HuH-7.5 (cell line): ENCODE measurements around the gene CXCL11.
"Not testable (repeated sequence)": the region's sequence is repeated elsewhere in the genome, so short reads cannot be mapped to it uniquely, and the experiment has no call there.

ENCODE experiments used
- DNase-seq: peaks from one replicate; pipeline ENCODE4 v3.0.0; 2011; ENCODE audit warnings: low spot score

CXCL11 gene

DNA sequence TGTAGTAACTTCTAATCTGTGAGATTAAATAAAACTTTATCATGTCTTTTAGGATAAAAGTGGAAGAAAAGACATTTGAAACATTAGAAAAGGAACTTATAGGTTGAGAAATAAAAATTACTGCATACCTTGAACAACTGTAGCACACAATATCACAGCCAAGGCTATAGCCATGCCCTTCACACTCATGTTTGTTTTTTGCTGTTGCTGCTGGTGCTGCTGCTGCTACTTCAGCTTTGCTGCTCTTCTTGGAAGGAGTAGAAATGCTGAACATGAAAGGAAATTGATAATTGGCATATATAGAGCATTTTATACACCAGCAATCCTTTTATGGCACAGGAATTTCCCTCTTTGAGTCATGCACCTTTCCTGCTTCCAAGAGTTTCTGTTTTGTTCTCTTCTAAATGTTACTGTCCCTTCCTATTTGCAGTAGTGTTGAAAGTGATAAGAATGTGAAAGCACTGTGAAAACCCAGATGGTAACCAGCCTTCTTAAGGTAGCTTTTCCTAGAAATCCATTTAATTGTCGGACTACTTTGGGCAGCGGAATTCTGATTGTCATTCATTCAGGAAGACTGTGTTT is at the start of gene CXCL11:
Gene CXCL11 (minus strand): TSS at position 272 of the 582 bp plus-strand sequence. CDS start 83 bp downstream, at position 189.
- DNase-seq = no peak

DNA sequence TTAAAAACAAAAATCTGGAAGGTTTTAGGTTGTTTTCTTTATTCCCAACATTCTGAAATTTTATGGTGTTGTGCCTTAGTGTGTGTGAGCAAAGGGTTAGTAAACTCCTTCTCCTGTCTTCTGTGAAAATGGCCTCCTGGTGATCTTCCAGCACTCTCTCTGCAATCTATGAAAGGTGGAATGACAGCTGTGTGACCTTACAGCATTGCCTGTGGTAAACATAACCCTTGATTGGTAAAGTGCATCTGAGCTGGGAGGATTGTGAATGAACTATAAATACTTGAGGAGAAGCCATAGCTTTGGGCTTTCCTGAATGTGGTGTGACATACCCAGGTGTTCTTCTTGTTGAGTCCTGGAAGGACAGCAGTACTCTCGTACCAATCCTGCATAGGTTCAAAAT is 48.7 kb upstream of the CXCL11 start:
- DNase-seq = no peak

DNA sequence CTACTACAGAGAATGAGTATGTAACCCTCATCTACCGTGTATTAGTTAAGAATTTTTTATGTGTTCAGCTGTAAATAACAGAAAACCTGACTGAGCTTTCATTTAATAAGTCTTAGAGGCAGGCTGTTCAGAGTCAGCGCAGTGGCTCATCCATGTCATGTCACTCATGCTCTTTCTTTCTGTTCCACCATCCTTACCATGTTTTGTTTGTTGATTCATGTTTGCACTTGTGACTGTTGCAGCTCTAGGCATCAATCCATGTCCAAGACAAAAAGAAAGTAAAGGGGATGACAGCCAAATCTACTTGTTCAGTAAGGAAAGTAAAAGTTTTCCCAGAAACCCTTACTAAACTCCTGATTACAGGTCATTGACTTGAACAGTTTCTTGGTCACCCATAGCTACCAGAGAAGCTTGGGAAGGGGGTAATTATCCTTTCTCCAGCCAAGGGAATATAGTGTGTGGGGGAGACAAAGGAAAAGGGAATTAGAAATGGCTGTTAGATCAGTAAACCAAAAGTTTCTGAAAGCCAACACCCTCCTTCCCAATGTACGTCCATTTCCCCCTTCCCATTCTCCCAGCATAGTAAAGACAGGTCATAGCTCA is 47.6 kb upstream of the CXCL11 start:
- DNase-seq = no peak

DNA sequence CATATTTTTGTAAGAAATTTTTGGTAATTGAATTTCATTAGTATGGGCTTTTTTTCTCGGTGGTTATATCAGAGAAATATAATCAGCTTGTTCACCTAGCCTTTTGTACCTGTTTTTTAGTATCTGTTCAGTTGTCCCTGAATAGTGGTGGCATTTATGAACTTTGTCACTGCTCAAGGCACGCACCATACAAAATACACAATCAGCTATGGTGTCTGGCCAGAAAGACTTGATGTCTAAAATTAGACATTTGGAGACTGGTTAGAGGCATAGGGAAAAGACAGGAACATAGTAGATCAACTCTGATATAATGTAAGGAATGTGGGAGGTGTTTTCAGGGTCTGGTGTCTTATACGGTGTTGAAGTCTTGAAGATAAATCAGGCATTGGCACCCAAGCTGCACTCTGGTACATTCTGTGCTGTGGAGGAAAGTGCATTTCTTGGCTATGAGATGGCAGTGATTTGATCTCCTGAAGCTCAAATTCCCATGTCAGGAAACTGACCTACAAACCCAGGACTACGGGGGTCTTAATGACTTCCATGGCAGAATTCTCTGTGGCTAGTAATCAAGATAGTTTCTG is 42.3 kb upstream of the CXCL11 start:
- DNase-seq = no peak

DNA sequence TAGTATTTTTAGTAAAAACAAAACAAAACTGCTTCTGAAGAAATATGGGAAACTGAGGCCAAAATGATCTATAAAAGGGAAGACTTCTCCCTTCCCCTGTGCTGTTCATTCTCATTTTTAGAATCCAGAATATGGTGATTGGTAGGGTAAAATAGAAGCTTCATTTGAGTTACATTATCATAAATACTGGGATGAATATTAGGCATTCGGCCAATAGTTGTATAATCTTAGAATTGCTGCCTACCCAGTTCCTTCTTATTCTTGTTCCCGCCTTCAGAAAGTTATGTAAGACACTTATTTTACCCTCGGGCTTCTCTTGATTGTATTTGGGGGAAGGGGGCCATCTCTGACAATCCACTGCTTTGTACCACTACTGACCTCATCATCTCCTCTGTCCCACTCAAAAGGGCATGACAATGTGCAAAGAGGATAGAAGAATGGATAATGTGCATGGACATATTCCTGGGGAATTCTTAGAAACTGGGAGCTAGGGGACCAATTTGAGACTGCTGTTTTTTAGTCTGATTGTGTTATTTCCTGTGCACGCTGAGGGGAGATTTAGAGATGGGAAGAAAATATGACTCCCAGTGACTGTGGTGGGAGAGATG is 39.2 kb upstream of the CXCL11 start:
- no peak for DNase-seq

DNA sequence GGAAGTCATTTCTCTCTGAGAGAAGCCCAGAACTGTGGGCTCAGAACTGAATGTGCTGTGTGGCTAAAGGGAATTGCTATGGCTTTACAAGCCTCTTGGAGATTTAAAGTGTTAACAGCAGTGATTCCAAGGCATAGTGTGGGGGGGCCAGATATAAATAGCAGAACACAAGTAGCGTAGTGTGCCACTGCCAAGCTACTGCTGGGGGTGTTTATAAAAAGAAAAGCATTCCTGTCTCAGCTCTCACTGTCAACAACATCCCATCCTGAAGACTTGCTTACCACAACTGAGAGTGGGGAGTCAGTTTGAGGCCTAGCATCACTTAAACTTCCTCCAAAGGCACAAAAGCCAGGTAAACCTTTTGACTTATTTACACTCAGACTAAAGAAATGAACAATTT is 38.6 kb upstream of the CXCL11 start, which contains the start of gene ART3:
Gene ART3 (plus strand): TSS at position 242 of the 400 bp plus-strand sequence. CDS start 1,181 bp downstream, outside the sequence.
- no peak for DNase-seq

DNA sequence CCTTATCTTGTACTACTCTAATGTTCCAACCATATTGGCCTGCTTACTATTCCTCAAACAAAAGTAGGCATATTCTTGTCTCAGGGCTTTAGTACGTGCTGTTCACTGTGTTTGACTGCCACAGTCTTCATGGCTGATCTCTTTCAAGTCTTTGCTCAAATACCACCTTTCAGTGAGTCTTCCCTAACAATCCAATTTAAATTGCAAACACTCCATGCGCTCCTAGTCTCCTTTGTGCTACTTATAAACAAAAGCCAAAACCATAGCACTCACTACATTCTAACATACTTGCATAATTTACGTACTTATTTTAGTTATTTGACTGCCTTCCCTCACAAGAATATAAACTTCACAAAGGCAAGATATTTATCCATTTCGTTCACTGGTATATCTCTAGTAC is 36.9 kb upstream of the CXCL11 start:
- no peak for DNase-seq

DNA sequence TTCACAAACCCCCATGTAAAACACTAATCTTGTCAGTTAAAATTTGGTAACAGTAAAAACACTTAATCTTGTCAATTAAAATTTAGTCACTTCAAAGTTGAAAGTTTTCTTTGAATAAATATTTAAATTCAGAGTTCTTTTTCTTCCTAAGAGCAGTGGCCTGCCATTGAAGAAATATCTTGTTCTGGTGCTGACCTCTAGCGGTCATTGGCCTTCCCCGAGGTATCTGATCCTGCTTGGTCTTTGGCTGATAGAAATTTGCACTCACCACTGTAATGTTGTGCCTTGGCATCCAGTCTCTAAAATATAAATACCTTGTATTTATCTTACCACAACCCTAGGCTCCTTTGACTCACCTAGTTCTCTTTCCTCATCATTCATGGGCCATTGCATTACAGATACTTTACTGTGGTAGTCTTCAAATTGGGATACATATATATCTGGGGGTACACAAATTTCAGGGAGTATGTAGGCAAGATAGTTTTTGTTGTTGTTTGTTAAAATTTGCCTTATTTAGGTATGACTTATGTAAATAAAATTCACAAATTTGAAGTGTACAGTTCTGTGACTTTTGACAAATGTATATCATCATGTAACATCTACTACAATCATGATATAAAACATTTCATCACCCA is 31.9 kb upstream of the CXCL11 start:
- DNase-seq = peak; percentile 33

DNA sequence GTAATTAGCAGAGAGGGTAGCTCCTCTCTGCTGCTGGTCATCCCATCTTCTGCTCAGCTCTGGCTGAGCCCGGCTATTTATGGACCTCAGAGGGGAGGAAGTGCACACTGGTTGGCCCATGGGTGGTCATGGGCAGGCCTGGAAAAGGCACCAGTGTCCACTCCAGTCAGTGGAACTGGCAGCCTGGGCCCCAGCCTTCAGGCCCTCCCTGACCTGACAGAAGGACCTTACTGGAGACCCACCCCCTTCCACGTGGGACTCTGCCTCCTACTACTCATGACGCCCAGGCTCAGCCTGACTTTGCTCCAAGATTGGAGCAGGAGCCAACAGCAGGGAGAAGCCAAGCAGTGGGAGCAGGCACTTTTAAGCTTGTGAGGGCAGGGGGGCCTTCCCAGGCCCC is 30.7 kb upstream of the CXCL11 start:
- no peak for DNase-seq

DNA sequence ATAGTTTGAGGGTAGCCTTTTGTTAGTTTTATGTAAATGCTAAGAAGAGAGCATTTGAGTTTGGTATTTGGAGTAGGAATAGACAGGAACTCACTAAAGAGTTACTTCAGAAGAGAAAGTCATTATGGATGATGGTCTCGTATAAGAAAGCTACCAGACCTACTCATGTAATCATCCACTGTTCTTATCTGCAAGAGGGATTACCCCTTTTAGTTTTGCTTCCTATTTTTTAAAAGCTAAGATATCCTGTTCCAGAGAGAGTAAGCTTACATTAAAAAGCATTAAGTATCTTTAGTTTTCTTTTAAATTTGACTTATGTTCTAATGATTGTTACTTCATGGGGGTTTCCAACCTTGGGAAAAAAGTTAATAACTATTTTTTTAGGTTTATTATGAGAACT is 26.1 kb upstream of the CXCL11 start:
- no peak for DNase-seq

DNA sequence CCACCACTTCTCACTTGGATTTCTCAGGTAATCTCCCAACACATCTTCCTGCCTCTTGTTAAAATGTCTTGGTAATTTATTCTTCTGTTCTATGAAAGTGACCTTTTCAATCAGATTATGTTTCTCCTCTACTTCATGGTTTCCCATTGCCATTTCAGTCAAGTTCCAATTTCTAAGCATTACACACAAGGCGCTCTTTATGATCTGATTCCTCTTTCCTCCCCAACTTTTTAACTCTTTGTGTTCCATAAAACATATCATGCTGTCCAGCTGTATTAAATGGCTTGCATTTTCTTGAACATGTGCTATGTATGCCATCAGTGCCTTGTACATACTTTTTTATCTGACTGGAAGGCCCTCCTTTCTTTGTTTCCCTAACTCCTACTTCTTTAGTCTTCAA is 25.6 kb upstream of the CXCL11 start:
- no peak for DNase-seq

DNA sequence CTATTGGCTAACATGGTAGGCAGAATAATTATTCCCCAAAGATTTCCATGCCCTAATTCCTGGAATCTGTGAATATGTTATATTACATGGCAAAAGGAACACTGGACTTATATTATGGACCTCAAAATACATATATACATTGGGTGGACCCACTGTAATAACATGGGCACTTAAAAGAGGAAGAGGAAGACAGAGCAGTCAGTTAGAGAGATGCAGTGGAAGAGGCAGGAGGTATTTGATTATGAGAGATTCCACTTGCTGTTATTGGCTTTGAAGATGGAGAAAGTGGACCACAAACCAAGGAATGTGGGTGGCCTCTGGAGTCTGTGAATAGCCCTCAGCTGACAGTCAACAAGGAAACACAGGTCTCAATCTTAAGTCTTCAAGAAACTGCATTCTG is 24.6 kb upstream of the CXCL11 start:
- no peak for DNase-seq

DNA sequence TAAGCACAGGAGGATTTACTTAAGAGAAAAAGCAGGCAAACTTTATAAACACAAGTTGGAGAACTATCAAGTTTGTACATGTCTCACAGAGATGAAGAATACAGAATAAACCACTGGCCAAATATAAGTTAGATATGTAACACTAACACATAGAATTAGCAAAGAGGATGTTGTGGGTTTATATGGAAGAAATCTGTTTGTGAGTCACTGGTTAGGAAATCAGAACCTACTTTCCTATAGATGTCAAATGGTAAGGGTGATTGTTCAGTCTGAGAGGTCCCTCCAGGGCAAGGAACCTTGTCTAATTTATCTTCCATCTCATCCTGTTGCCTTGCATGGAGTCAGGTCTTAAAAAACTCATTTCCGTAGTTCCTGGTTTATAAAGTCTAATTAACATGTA is 23.9 kb upstream of the CXCL11 start:
- DNase-seq = no peak

DNA sequence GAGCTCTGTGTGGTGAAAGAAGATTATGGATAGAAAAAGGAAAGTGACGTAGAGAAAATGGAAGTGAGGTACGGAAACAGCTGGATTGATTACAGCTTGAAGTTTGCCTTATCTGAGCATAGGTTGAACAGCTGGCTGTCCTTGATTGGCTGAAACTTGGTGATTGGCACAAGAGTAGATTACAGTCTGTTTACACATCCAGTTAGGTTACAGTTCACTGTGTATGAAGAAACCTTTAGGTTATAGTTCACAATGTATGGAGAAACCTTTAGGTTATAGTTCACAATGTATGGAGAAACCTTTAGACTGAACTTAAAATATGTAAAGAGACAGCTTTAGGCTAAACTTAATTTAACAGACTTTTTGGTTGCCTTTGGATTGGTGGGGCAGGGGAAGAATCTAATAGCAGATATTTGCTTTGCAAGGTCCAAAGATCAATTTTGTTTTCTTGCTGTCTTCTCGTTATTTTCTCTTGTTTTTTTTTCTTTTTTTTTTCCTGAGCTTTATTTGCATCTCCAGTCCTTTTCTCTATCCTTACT is 23.1 kb upstream of the CXCL11 start:
- no peak for DNase-seq

DNA sequence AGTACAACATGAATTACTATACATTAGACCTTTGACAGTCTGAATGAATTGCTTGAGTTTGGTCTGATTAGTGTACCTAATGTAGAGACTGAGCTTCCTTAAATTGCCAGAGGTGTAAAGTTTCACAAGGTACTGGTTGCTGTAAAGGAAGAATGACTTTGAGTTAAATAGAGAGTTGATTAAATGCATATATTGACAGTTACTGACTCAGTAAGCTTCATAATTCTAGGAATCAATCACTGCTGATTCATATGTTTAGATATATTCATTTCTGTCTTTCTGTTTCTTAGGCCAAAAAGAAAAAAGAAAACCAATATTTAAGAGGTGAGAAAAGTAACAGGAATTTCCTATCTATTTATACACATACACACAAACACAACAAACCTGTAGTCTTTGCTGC is 22.4 kb upstream of the CXCL11 start:
- no peak for DNase-seq

DNA sequence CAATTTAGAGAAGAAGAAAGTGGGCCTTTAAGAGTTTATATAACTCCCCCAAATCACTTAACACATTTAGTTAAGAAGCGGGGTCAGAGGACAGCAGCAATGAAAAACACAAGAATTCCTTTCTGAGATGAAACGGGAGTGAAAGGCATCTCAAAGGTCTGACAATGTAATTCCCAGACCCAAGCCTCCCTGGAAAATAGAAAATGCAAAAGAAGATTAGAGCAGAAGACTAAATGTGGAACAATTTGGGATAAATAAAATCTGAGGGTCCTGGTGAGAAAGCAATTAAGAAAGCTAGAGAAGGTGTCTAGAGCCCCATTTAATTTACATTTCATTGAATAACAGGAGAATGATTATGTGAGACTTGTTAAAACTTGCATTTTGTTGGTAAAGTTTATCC is 19.6 kb upstream of the CXCL11 start:
- no peak for DNase-seq

DNA sequence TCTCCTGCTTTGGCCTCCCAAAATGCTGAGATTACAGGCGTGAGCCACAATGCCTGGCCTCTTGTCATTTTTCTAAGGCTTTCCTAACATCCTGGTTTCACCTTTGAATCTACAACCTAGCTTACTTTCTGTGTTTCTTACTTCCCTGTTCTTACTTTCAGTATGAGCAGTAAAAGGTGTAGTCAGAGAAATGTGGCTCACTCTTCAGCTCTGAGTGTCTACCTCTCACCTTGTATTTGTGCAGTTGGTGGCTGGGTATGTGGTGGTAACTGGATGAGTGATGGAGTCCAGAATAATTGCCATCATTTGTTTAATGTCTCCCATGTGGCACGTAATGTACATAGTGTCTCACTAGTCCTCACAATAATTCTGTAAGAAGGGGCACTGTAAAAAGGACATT is 19.1 kb upstream of the CXCL11 start:
- no peak for DNase-seq

DNA sequence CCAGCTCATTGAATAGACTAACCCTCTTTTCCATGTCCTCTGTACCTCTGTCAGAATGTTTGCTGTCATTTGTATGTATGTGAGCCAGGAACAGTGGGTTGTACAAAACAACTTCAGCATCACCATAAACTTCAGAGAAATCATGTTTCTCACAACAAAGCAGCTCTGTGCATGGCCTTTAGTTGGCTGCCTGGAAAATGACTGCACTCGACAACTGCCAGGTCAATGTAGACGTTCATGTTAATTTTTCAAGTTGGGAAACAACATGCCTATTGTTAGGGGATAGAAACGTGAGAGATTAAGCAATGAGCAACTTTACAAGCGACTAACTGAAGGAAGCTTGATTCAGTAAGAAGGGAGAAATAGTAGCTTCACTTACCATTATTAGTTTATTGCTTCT is 17.9 kb upstream of the CXCL11 start:
- peak; percentile 39 for DNase-seq

DNA sequence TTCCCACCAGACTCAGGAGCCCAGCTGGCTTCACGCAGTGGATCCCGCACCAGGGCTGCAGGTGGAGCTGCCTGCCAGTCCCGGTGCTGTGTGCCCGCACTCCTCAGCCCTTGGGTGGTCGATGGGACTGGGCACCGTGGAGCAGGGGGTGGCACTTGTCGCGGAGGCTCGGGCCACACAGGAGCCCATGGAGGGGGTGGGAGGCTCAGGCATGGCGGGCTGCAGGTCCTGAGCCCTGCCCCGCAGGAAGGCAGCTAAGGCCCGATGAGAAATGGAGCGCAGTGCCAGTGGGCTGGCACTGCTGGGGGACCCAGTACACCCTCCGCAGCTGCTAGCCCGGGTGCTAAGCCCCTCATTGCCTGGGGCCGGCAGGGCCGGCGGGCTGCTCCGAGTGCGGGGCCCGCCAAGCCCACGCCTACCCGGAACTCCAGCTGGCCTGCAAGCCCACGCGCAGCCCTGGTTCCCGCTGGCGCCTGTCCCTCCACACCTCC is 14.7 kb upstream of the CXCL11 start:
- not testable (repeated sequence) for DNase-seq

DNA sequence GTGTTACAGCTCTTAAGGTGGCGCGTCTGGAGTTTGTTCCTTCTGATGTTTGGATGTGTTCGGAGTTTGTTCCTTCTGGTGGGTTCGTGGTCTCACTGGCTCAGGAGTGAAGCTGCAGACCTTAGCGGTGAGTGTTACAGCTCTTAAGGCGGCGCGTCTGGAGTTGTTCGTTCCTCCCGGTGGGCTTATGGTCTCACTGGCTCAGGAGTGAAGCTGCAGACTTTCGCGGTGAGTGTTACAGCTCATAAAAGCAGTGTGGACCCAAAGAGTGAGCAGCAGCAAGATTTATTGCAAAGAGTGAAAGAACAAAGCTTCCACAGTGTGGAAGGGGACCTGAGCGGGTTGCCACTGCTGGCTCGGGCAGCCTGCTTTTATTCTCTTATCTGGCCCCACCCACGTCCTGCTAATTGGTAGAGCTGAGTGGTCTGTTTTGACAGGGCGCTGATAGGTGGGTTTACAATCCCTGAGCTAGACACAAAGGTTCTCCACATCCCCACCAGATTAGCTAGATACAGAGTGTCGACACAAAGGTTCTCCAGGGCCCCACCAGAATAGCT is 14.1 kb upstream of the CXCL11 start:
- DNase-seq = not testable (repeated sequence)

DNA sequence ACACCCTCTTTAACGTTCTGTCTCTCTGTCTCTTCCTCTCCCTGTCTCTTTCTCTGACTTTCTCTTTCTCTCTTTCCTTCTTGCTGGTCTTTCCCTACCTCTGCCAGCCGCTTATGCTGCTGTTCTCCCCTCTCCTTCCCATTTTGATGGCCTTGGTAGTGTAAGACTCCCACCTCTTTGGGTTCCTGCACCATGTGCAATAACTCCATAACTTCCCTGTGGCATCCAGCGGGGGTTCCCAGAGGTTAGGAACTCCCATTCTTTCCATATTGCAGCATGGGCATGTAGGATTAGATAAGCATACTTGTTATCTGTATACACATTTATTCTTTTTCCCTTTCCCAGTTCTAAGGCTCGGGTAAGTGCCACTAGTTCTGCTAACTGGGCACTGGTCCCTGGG is 8.8 kb upstream of the CXCL11 start:
- not testable (repeated sequence) for DNase-seq

DNA sequence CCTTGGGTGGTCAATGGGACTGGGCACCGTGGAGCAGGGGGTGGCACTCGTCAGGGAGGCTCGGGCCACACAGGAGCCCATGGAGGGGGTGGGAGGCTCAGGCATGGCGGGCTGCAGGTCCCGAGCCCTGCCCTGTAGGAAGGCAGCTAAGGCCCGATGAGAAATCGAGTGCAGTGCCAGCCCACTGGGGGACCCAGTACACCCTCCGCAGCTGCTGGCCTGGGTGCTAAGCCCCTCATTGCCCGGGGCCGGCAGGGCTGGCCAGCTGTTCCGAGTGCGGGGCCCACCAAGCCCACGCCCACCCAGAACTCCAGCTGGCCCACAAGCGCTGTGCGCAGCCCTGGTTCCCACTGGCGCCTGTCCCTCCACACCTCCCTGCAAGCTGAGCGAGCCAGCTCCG is 7.4 kb upstream of the CXCL11 start:
- DNase-seq = not testable (repeated sequence)
